Mesodermal cell (in vitro differentiated cells): Measurements from ENCODE around the gene B4GALT1.
"Not testable (repeated sequence)": the region's sequence is repeated elsewhere in the genome, so short reads cannot be mapped to it uniquely, and the experiment has no call there.

Source experiments
- H3K27ac ChIP-seq: 2 replicates; pipeline ENCODE4 v1.7.0; 2013; ENCODE audit warnings: mild to moderate bottlenecking, low read depth, low read length, moderate library complexity; ENCODE audit not compliant: severe bottlenecking
- H3K36me3 ChIP-seq: 2 replicates; pipeline ENCODE4 v1.7.1; 2013; ENCODE audit warnings: mild to moderate bottlenecking, low read length, moderate library complexity; ENCODE audit not compliant: control insufficient read depth, insufficient read depth
- H3K4me1 ChIP-seq: one replicate; pipeline ENCODE4 v1.7.1; 2013; ENCODE audit warnings: mild to moderate bottlenecking, low read length; ENCODE audit not compliant: insufficient read depth, control insufficient read depth, poor library complexity, severe bottlenecking
- H3K4me3 ChIP-seq: 2 replicates; pipeline ENCODE4 v1.7.0; 2013; ENCODE audit warnings: low read length, control low read depth, mild to moderate bottlenecking; ENCODE audit not compliant: insufficient read depth, poor library complexity, severe bottlenecking; ENCODE audit errors: extremely low read depth
- H3K9me3 ChIP-seq: 2 replicates; pipeline ENCODE4 v1.7.1; 2013; ENCODE audit warnings: mild to moderate bottlenecking, low read length, moderate library complexity; ENCODE audit not compliant: control insufficient read depth
- WGBS, 2 experiments: methylation state at CpG; one replicate each; pipeline ENCODE4 v1.1.5; 2013; ENCODE audit warnings: missing lambda C conversion rate in 2 of 2; ENCODE audit not compliant: insufficient coverage in 2 of 2; 5-methylcytosine and 5-hydroxymethylcytosine counted together

The B4GALT1 gene

GRCh38 chr9:33160446-33160845, 6.7 kb downstream of the B4GALT1 start:
- 93 to 95% methylated on average over 3 to 6 of the region's 9 CpGs for WGBS, 2 experiments
- H3K9me3 ChIP-seq, H3K36me3 ChIP-seq, H3K4me3 ChIP-seq: not testable (repeated sequence)
- H3K27ac ChIP-seq, result peak overlapping the region; percentile 96
- H3K4me1 ChIP-seq, result peaks cover 80% of the 10 kb centered on the region

GRCh38 chr9:33159777-33160127, 7.4 kb downstream of the B4GALT1 start:
- Histone ChIP-seq H3K4me1 (peaks cover 73% of the 10 kb centered on the region), H3K4me3 (no peak overlapping the region)

GRCh38 chr9:33158843-33159776, 8.0 kb downstream of the B4GALT1 start:
- H3K36me3 ChIP-seq, result no peaks in the 10 kb centered on the region
- peak overlapping the region; percentile 96 for H3K27ac ChIP-seq
- WGBS, 2 experiments, result 47 to 70% methylated on average over 6 of the region's 9 CpGs
- no peak overlapping the region for H3K4me3 ChIP-seq
- H3K4me1 ChIP-seq, result peaks cover 67% of the 10 kb centered on the region
- no peaks in the 10 kb centered on the region for H3K9me3 ChIP-seq

More at GRCh38 chr9:33159777-33160127, 7.4 kb downstream of the B4GALT1 start:
- H3K27ac ChIP-seq, result peak overlapping the region; percentile 96
- 63 to 90% methylated on average over 1 of the region's 1 CpG for WGBS, 2 experiments
- no peaks in the 10 kb centered on the region for H3K9me3 ChIP-seq
- no peaks in the 10 kb centered on the region for H3K36me3 ChIP-seq

GRCh38 chr9:33157960-33158842, 8.9 kb downstream of the B4GALT1 start:
- Histone ChIP-seq H3K9me3 (no peaks in the 10 kb centered on the region), H3K27ac (peak overlapping the region; percentile 96), H3K4me3 (no peak overlapping the region), H3K36me3 (no peaks in the 10 kb centered on the region), H3K4me1 (peaks cover 58% of the 10 kb centered on the region)
- 76 to 83% methylated on average over 3 to 4 of the region's 6 CpGs for WGBS, 2 experiments

GRCh38 chr9:33155393-33155792, 11.7 kb downstream of the B4GALT1 start:
- Histone ChIP-seq H3K4me1 (peaks cover 46% of the 10 kb centered on the region), H3K9me3 (no peaks in the 10 kb centered on the region), H3K4me3 (no peak overlapping the region), H3K27ac (no peak overlapping the region), H3K36me3 (no peaks in the 10 kb centered on the region)
- WGBS, 2 experiments, result 94 to 97% methylated on average over 3 to 4 of the region's 4 CpGs

- Histone ChIP-seq H3K27ac (no peak overlapping the region), H3K4me3 (no peak overlapping the region), H3K4me1 (peaks cover 36% of the 10 kb centered on the region), H3K9me3 (no peaks in the 10 kb centered on the region), H3K36me3 (no peaks in the 10 kb centered on the region)
- 100% methylated on average over 1 of the region's 3 CpGs; no CpG with 5 or more reads in 1 of the 2 experiments for WGBS, 2 experiments
Observed at GRCh38 chr9:33154371-33154770, 12.8 kb downstream of the B4GALT1 start.

GRCh38 chr9:33153666-33154065, 13.5 kb downstream of the B4GALT1 start:
- WGBS, 2 experiments, result 100% methylated on average over 2 of the region's 5 CpGs; no CpG with 5 or more reads in 1 of the 2 experiments
- no peaks in the 10 kb centered on the region for H3K36me3 ChIP-seq
- no peak overlapping the region for H3K27ac ChIP-seq
- H3K9me3 ChIP-seq, result no peaks in the 10 kb centered on the region
- H3K4me1 ChIP-seq, result peaks cover 29% of the 10 kb centered on the region
- H3K4me3 ChIP-seq, result no peak overlapping the region

- Histone ChIP-seq H3K36me3 (no peaks in the 10 kb centered on the region), H3K4me1 (peaks cover 23% of the 10 kb centered on the region), H3K9me3 (no peaks in the 10 kb centered on the region), H3K4me3 (no peak overlapping the region), H3K27ac (no peak overlapping the region)
- WGBS, 2 experiments, result no CpG with 5 or more reads among the region's 2 CpGs
Observed at GRCh38 chr9:33153001-33153400, 14.1 kb downstream of the B4GALT1 start.

GRCh38 chr9:33151601-33152000, 15.5 kb downstream of the B4GALT1 start:
- Histone ChIP-seq H3K36me3 (no peaks in the 10 kb centered on the region), H3K9me3 (no peaks in the 10 kb centered on the region), H3K4me1 (peaks cover 13% of the 10 kb centered on the region), H3K4me3 (no peak overlapping the region), H3K27ac (peak overlapping the region; percentile 62)
- WGBS, 2 experiments, result 100% methylated on average over 1 of the region's 2 CpGs; no CpG with 5 or more reads in 1 of the 2 experiments

- Histone ChIP-seq H3K4me3 (no peak overlapping the region), H3K36me3 (no peaks in the 10 kb centered on the region), H3K27ac (peak overlapping the region; percentile 62), H3K4me1 (peaks cover 13% of the 10 kb centered on the region), H3K9me3 (no peaks in the 10 kb centered on the region)
- 69 to 72% methylated on average over 4 of the region's 5 CpGs for WGBS, 2 experiments
Observed at GRCh38 chr9:33151007-33151557, 16.1 kb downstream of the B4GALT1 start.
